ENCODE results near the gene RNF212B. TPM values are rescaled to one million over a fixed set of nuclear protein-coding genes. Genes with fewer than 3 reads are reported as not detected.

The RNF212B gene
- total and polyA plus RNA-seq, 2 of the 13 experiments (the other 11 are each of a cell fraction or from before 2014, with no cell fraction given) = 0.05 TPM; not detected in 1

DNA sequence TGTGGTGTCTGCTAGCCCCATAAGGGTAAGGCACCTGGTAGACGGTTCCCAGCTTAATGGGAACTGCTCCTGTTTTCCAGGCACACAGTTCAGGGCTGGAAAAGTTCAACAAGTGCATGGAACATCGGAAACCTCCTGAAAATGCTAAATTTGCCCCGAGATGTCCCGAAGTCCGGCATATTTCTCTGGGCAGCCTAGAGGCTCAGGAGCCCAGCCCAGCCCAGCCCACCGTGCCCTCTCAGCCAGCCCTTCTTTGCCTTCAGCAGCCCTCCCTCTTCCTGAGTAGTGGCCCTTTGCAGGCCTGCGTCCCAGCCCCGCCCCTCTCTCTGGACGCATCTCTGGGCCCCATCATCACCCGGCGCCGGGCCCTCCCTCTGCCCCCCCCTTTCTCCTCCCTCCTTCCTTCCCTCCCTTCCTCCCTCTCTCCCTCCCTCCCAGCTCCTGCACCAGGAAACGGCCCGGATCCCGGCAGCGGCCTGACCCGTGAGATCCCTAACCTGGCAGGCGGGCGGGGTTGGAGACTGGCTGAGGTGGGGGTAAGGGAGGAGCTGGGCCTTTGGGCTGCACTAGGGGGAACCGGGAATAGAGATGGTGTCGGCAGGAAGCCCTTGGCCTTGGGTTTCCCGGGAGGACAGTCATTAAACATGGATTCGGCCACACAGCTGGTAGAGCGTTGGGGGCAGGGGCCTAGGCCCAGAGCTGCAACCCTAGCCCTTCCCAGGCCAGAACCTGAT is 68.8 kb downstream of the RNF212B start, which contains the start of gene BCL2L2 (continued):
- TF ChIP-seq, protein P1, sequence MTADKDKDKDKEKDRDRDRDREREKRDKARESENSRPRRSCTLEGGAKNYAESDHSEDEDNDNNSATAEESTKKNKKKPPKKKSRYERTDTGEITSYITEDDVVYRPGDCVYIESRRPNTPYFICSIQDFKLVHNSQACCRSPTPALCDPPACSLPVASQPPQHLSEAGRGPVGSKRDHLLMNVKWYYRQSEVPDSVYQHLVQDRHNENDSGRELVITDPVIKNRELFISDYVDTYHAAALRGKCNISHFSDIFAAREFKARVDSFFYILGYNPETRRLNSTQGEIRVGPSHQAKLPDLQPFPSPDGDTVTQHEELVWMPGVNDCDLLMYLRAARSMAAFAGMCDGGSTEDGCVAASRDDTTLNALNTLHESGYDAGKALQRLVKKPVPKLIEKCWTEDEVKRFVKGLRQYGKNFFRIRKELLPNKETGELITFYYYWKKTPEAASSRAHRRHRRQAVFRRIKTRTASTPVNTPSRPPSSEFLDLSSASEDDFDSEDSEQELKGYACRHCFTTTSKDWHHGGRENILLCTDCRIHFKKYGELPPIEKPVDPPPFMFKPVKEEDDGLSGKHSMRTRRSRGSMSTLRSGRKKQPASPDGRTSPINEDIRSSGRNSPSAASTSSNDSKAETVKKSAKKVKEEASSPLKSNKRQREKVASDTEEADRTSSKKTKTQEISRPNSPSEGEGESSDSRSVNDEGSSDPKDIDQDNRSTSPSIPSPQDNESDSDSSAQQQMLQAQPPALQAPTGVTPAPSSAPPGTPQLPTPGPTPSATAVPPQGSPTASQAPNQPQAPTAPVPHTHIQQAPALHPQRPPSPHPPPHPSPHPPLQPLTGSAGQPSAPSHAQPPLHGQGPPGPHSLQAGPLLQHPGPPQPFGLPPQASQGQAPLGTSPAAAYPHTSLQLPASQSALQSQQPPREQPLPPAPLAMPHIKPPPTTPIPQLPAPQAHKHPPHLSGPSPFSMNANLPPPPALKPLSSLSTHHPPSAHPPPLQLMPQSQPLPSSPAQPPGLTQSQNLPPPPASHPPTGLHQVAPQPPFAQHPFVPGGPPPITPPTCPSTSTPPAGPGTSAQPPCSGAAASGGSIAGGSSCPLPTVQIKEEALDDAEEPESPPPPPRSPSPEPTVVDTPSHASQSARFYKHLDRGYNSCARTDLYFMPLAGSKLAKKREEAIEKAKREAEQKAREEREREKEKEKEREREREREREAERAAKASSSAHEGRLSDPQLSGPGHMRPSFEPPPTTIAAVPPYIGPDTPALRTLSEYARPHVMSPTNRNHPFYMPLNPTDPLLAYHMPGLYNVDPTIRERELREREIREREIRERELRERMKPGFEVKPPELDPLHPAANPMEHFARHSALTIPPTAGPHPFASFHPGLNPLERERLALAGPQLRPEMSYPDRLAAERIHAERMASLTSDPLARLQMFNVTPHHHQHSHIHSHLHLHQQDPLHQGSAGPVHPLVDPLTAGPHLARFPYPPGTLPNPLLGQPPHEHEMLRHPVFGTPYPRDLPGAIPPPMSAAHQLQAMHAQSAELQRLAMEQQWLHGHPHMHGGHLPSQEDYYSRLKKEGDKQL (CRISPR knock-in tag; IDR thresholded peaks at IDR 0.05; ENCODE audit: low read depth) = 0 out of 2 replicates have a peak, but pooled peaks have one; percentile 19
- TF ChIP-seq, protein P2, sequence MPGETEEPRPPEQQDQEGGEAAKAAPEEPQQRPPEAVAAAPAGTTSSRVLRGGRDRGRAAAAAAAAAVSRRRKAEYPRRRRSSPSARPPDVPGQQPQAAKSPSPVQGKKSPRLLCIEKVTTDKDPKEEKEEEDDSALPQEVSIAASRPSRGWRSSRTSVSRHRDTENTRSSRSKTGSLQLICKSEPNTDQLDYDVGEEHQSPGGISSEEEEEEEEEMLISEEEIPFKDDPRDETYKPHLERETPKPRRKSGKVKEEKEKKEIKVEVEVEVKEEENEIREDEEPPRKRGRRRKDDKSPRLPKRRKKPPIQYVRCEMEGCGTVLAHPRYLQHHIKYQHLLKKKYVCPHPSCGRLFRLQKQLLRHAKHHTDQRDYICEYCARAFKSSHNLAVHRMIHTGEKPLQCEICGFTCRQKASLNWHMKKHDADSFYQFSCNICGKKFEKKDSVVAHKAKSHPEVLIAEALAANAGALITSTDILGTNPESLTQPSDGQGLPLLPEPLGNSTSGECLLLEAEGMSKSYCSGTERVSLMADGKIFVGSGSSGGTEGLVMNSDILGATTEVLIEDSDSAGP (CRISPR knock-in tag; IDR thresholded peaks at IDR 0.05; ENCODE audit: borderline replicate concordance) = no peak
- TF ChIP-seq GATAD2A (CRISPR knock-in tag; IDR thresholded peaks at IDR 0.05) (peak; percentile 78), GPN1 (CRISPR knock-in tag; IDR thresholded peaks at IDR 0.05; ENCODE audit: borderline replicate concordance) (no peak), MEIS2 (CRISPR knock-in tag; IDR thresholded peaks at IDR 0.05) (peak; percentile 57; the same call in 1 of the 2 replicates), CCDC6 (CRISPR knock-in tag; IDR thresholded peaks at IDR 0.05) (no peak), MLLT10 (CRISPR knock-in tag; IDR thresholded peaks at IDR 0.05) (no peak), NR2C2 (CRISPR knock-in tag; IDR thresholded peaks at IDR 0.05; ENCODE audit: borderline replicate concordance) (peak; percentile 87), ZNF557 (CRISPR knock-in tag; IDR thresholded peaks at IDR 0.05) (peak; percentile 24; the same call in 1 of the 2 replicates), MZF1 (CRISPR knock-in tag; IDR thresholded peaks at IDR 0.05; ENCODE audit: borderline replicate concordance) (0 out of 2 replicates have a peak, but pooled peaks have one; percentile 82)
- TF ChIP-seq, protein P3, sequence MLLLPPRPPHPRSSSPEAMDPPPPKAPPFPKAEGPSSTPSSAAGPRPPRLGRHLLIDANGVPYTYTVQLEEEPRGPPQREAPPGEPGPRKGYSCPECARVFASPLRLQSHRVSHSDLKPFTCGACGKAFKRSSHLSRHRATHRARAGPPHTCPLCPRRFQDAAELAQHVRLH (CRISPR knock-in tag; IDR thresholded peaks at IDR 0.05; ENCODE audit: borderline replicate concordance, low read depth) = peak; percentile 92
- TF ChIP-seq, protein P4, sequence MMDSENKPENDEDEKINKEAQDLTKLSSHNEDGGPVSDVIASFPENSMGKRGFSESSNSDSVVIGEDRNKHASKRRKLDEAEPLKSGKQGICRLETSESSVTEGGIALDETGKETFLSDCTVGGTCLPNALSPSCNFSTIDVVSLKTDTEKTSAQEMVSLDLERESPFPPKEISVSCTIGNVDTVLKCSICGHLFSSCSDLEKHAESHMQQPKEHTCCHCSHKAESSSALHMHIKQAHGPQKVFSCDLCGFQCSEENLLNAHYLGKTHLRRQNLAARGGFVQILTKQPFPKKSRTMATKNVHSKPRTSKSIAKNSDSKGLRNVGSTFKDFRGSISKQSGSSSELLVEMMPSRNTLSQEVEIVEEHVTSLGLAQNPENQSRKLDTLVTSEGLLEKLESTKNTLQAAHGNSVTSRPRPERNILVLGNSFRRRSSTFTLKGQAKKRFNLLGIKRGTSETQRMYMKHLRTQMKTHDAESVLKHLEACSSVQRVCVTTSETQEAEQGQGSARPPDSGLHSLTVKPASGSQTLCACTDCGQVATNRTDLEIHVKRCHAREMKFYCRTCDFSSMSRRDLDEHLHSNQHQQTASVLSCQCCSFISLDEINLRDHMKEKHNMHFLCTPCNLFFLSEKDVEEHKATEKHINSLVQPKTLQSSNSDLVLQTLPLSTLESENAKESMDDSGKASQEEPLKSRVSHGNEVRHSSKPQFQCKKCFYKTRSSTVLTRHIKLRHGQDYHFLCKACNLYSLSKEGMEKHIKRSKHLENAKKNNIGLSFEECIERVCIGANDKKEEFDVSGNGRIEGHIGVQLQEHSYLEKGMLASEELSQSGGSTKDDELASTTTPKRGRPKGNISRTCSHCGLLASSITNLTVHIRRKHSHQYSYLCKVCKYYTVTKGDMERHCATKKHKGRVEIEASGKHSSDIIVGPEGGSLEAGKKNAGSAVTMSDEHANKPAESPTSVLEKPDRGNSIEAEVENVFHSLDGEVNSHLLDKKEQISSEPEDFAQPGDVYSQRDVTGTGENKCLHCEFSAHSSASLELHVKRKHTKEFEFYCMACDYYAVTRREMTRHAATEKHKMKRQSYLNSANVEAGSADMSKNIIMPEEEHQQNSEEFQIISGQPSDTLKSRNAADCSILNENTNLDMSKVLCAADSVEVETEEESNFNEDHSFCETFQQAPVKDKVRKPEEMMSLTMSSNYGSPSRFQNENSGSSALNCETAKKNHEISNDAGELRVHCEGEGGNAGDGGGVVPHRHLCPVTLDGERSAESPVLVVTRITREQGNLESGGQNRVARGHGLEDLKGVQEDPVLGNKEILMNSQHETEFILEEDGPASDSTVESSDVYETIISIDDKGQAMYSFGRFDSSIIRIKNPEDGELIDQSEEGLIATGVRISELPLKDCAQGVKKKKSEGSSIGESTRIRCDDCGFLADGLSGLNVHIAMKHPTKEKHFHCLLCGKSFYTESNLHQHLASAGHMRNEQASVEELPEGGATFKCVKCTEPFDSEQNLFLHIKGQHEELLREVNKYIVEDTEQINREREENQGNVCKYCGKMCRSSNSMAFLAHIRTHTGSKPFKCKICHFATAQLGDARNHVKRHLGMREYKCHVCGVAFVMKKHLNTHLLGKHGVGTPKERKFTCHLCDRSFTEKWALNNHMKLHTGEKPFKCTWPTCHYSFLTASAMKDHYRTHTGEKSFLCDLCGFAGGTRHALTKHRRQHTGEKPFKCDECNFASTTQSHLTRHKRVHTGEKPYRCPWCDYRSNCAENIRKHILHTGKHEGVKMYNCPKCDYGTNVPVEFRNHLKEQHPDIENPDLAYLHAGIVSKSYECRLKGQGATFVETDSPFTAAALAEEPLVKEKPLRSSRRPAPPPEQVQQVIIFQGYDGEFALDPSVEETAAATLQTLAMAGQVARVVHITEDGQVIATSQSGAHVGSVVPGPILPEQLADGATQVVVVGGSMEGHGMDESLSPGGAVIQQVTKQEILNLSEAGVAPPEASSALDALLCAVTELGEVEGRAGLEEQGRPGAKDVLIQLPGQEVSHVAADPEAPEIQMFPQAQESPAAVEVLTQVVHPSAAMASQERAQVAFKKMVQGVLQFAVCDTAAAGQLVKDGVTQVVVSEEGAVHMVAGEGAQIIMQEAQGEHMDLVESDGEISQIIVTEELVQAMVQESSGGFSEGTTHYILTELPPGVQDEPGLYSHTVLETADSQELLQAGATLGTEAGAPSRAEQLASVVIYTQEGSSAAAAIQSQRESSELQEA (CRISPR knock-in tag; IDR thresholded peaks at IDR 0.05; ENCODE audit: not compliant biosample characterization) = peak; percentile 99

All from HepG2 (cell line).